ENCODE data around the gene KCNH2. TPM values are rescaled to one million over a fixed set of nuclear protein-coding genes. Genes with fewer than 3 reads are reported as not detected.
"Not testable (repeated sequence)": the region's sequence is repeated elsewhere in the genome, so short reads cannot be mapped to it uniquely, and the experiment has no call there.

The KCNH2 gene
- total and polyA plus RNA-seq, 2 experiments from 2014 or later = 2.6 to 14.7 TPM

- H3K79me2 ChIP-seq (replicated peaks; ENCODE audit: insufficient read depth) = no peaks in the 10 kb centered on the region
- H3K4me1 Mint-ChIP-seq = peaks cover 40% of the 10 kb centered on the region
- ATAC-seq = no peak
- peaks cover 21% of the 10 kb centered on the region for H3K27me3 ChIP-seq (ENCODE audit: insufficient read depth)
- H2AFZ ChIP-seq = no peak overlapping the region
- DNase-seq (ENCODE audit: low spot score) = no peak
- H3K4me1 ChIP-seq (ENCODE audit: insufficient read depth) = peaks cover 27% of the 10 kb centered on the region
- peak overlapping the region; percentile 75; the same call in 1 of the 2 replicates for H3K4me3 ChIP-seq
- H3K9me3 Mint-ChIP-seq = no peaks in the 10 kb centered on the region
- no peaks in the 10 kb centered on the region for H3K36me3 ChIP-seq (ENCODE audit: insufficient read depth)
- H3K36me3 Mint-ChIP-seq (ENCODE audit: low read depth) = peaks cover 7% of the 10 kb centered on the region; the same call in 1 of the 3 replicates
- H3F3A ChIP-seq (replicated peaks; ENCODE audit: low read depth) = 0 out of 2 replicates have a peak, but pooled peaks cover 8% of the 10 kb centered on the region
- H3K4me2 ChIP-seq = peak overlapping the region; percentile 88; the same call in 1 of the 2 replicates
- no peak overlapping the region for H3K27ac Mint-ChIP-seq
- no peaks in the 10 kb centered on the region for H4K20me1 ChIP-seq (replicated peaks; ENCODE audit: insufficient read depth)
- no peak for TF ChIP-seq CTCF (conservative IDR thresholded peaks at IDR 0.05; ENCODE audit: low read depth in 2 of 2)
- TF ChIP-seq ETS1 (IDR thresholded peaks at IDR 0.05) = 0 out of 2 replicates have a peak, but pooled peaks have one; percentile 12
- no peak overlapping the region for H3K27ac ChIP-seq (ENCODE audit: low read depth)
- H3K27me3 Mint-ChIP-seq (ENCODE audit: insufficient read depth, low read depth, poor library complexity) = peaks cover 34% of the 10 kb centered on the region
- peak overlapping the region; percentile 56; the same call in 1 of the 3 replicates for H3K4me3 Mint-ChIP-seq
- no peaks in the 10 kb centered on the region for H3K9me2 ChIP-seq (ENCODE audit: insufficient read depth)
Observed at GRCh38 chr7:151012031-151012692, 34.0 kb upstream of the KCNH2 start.

GRCh38 chr7:151011616-151012015 lies 33.5 kb upstream of the KCNH2 start:
- peaks cover 15% of the 10 kb centered on the region for H3K27me3 ChIP-seq (ENCODE audit: insufficient read depth)
- not testable (repeated sequence) for ATAC-seq; H3K36me3 Mint-ChIP-seq (ENCODE audit: low read depth); H3K4me2 ChIP-seq; H3K36me3 ChIP-seq (ENCODE audit: insufficient read depth); H3K4me3 ChIP-seq; H4K20me1 ChIP-seq (replicated peaks; ENCODE audit: insufficient read depth); H3K27ac Mint-ChIP-seq; H3K9me3 Mint-ChIP-seq; H3F3A ChIP-seq (replicated peaks; ENCODE audit: low read depth); H3K79me2 ChIP-seq (replicated peaks; ENCODE audit: insufficient read depth); DNase-seq (ENCODE audit: low spot score); H3K27ac ChIP-seq (ENCODE audit: low read depth); H2AFZ ChIP-seq; H3K9me2 ChIP-seq (ENCODE audit: insufficient read depth)
- Mint-ChIP-seq H3K4me3 (peak overlapping the region; percentile 32; the same call in 1 of the 3 replicates), H3K4me1 (peaks cover 40% of the 10 kb centered on the region), H3K27me3 (ENCODE audit: insufficient read depth, low read depth, poor library complexity) (peaks cover 30% of the 10 kb centered on the region)
- peaks cover 27% of the 10 kb centered on the region for H3K4me1 ChIP-seq (ENCODE audit: insufficient read depth)

- H3K9me2 ChIP-seq (ENCODE audit: insufficient read depth) = no peaks in the 10 kb centered on the region
- H3F3A ChIP-seq (replicated peaks; ENCODE audit: low read depth) = 0 out of 2 replicates have a peak, but pooled peaks cover 8% of the 10 kb centered on the region
- no peaks in the 10 kb centered on the region for H3K36me3 ChIP-seq (ENCODE audit: insufficient read depth)
- DNase-seq (ENCODE audit: low spot score) = no peak
- Mint-ChIP-seq H3K27ac (no peak overlapping the region), H3K27me3 (ENCODE audit: insufficient read depth, low read depth, poor library complexity) (peaks cover 25% of the 10 kb centered on the region), H3K4me1 (peaks cover 40% of the 10 kb centered on the region), H3K4me3 (peak overlapping the region; percentile 64), H3K9me3 (no peaks in the 10 kb centered on the region), H3K36me3 (ENCODE audit: low read depth) (peaks cover 7% of the 10 kb centered on the region; the same call in 1 of the 3 replicates)
- H3K27me3 ChIP-seq (ENCODE audit: insufficient read depth) = peaks cover 12% of the 10 kb centered on the region
- no peaks in the 10 kb centered on the region for H3K79me2 ChIP-seq (replicated peaks; ENCODE audit: insufficient read depth)
- ATAC-seq = no peak
- no peak overlapping the region for H3K4me3 ChIP-seq
- peak overlapping the region; percentile 51 for H3K4me2 ChIP-seq
- H2AFZ ChIP-seq = no peak overlapping the region
- no peak overlapping the region for H3K27ac ChIP-seq (ENCODE audit: low read depth)
- H4K20me1 ChIP-seq (replicated peaks; ENCODE audit: insufficient read depth) = no peaks in the 10 kb centered on the region
- TF ChIP-seq ETS1 (IDR thresholded peaks at IDR 0.05) (no peak), EZH2phosphoT487 (IDR thresholded peaks at IDR 0.05; ENCODE audit: unreplicated experiment) (no peak), JUNB (IDR thresholded peaks at IDR 0.05; ENCODE audit: unreplicated experiment) (no peak), POLR2AphosphoS5 (IDR thresholded peaks at IDR 0.05; ENCODE audit: low read depth) (no peak), NANOG (IDR thresholded peaks at IDR 0.05; ENCODE audit: borderline replicate concordance) (no peak), REST (IDR thresholded peaks at IDR 0.05; ENCODE audit: unreplicated experiment) (no peak), STAT1 (IDR thresholded peaks at IDR 0.05; ENCODE audit: unreplicated experiment) (no peak)
- peaks cover 27% of the 10 kb centered on the region for H3K4me1 ChIP-seq (ENCODE audit: insufficient read depth)
Observed at GRCh38 chr7:151011097-151011409, 32.9 kb upstream of the KCNH2 start.

Measured in GM23338 (cell line).